ENCODE results near the gene ANKRD18B. TPM values are rescaled to one million over a fixed set of nuclear protein-coding genes. Genes with fewer than 3 reads are reported as not detected.

Gene ANKRD18B
- total and polyA plus RNA-seq, 2 of the 8 experiments (the other 6 are each of a cell fraction or from before 2014, with no cell fraction given) = 1.6 to 13.8 TPM

DNA sequence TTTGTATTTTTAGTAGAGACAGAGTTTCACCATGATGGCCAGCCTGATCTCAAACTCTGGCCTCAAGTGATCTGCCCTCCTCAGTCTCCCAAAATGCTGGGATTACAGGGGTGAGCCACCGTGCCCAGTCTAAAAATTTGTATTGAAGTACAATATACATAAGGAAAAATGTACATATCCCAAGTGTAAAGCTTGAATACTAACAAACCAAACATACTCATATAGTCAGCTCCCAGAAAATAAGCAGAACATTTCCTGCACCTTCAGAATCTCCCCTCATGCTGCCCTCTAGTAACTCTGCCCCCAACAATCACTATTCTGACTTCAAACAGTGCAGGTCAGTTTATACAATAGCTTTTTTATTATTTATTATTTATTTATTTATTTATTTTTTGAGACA is 48.7 kb upstream of the ANKRD18B start:
- Histone ChIP-seq H3K79me1 (ENCODE audit: low read depth, low read length) (peaks cover 5% of the 10 kb centered on the region; the same call in 1 of the 2 replicates), H4K8ac (ENCODE audit: extremely low read depth, insufficient read depth, low read length) (no peak overlapping the region), H3K4ac (replicated peaks; ENCODE audit: insufficient read length, low read depth, low read length) (no peak overlapping the region), H3K4me2 (ENCODE audit: insufficient read depth in 1 of 2, low read depth in 2 of 2, low read length in 2 of 2) (no peak overlapping the region; a peak in 1 of 4 replicates), H3K56ac (replicated peaks; ENCODE audit: insufficient read length, low read depth, low read length) (no peak overlapping the region), H4K20me1 (replicated peaks in 1 of 2; ENCODE audit: control insufficient read depth in 1 of 2, insufficient read depth in 2 of 2, low read length in 2 of 2) (peaks cover 1 to 3% of the 10 kb centered on the region in 2 experiments), H3K4me3 (ENCODE audit: extremely low read depth in 1 of 4, insufficient read depth in 2 of 4, low read depth in 3 of 4, low read length in 4 of 4) (no peak overlapping the region), H3K23ac (ENCODE audit: insufficient read length) (no peak overlapping the region), H3K27ac (ENCODE audit: low read depth, low read length) (no peak overlapping the region), H3K23me2 (ENCODE audit: low read depth, low read length) (peaks cover 8% of the 10 kb centered on the region; the same call in 1 of the 2 replicates), H2BK120ac (replicated peaks; ENCODE audit: low read depth, low read length) (no peak overlapping the region), H3K27me3 (replicated peaks in 1 of 4; ENCODE audit: control insufficient read depth in 3 of 4, extremely low read depth in 1 of 4, insufficient read depth in 3 of 4, low read length in 3 of 4) (no peaks in the 10 kb centered on the region), H3K9ac (replicated peaks in 1 of 4; ENCODE audit: extremely low read depth in 1 of 4, low read depth in 3 of 4, low read length in 3 of 4) (no peak overlapping the region), H2AFZ (ENCODE audit: low read length) (no peak overlapping the region), H2BK20ac (ENCODE audit: low read length) (no peak overlapping the region), H2AK5ac (ENCODE audit: low read depth, low read length) (no peak overlapping the region), H2BK15ac (ENCODE audit: low read length) (no peak overlapping the region), H2BK5ac (ENCODE audit: low read depth, low read length) (no peak overlapping the region), H3K79me2 (ENCODE audit: control insufficient read depth in 1 of 2, insufficient read depth in 2 of 2, low read length in 2 of 2) (peaks cover 7 to 21% of the 10 kb centered on the region in 2 experiments), H4K91ac (replicated peaks; ENCODE audit: insufficient read length, low read length) (no peak overlapping the region), H3K4me1 (replicated peaks in 1 of 4; ENCODE audit: control insufficient read depth in 3 of 4, insufficient read depth in 4 of 4, low read length in 3 of 4) (peaks cover 0 to 2% (median 0%) of the 10 kb centered on the region in 4 experiments; a peak in 1 of 7 replicates), H3K36me3 (ENCODE audit: control insufficient read depth in 2 of 4, insufficient read depth in 4 of 4, low read length in 3 of 4) (peaks cover 2 to 9% (median 6%) of the 10 kb centered on the region in 4 experiments; a peak in 4 of 8 replicates), H3K14ac (ENCODE audit: insufficient read length) (no peak overlapping the region), H3K18ac (ENCODE audit: extremely low read depth, low read length) (no peak overlapping the region), H4K5ac (ENCODE audit: insufficient read length, low read depth, low read length) (no peak overlapping the region), H3K9me3 (ENCODE audit: insufficient read depth in 2 of 2, low read depth in 1 of 2, low read length in 1 of 2) (no peaks in the 10 kb centered on the region), H2BK12ac (ENCODE audit: low read depth, low read length) (no peak overlapping the region)
- ChIA-PET POLR2A (ENCODE audit: partially characterized antibody) (interaction anchor here (1.0 kb wide), 1 partner anchor 17 kb away, joined by 3 read pairs; no protein-coding TSS in a partner anchor), CTCF (ENCODE audit: partially characterized antibody) (interaction anchor here (1.0 to 20.9 kb wide), 3 partner anchors 8 to 72 kb away, joined by 4 to 358 read pairs (median 18); partner anchors contain the start of gene AQP3)
- 100% methylated on average over 1 of the region's 1 CpG; no CpG with 5 or more reads in 1 of the 2 experiments for WGBS, 2 experiments (ENCODE audit: extremely low coverage in 1 of 2, insufficient coverage in 1 of 2, insufficient read length in 1 of 2, insufficient replicate concordance in 2 of 2, low coverage in 1 of 2, low lambda C conversion rate in 2 of 2, missing lambda C conversion rate in 1 of 2)
- FAIRE-seq (no peak), DNase-seq (ENCODE audit: low read depth in 1 of 2, low spot score in 2 of 2) (no peak)
- TF ChIP-seq YY1 (IDR thresholded peaks at IDR 0.05; ENCODE audit: low read depth, low read length) (no peak), ASH2L (IDR thresholded peaks at IDR 0.05; ENCODE audit: low read length) (no peak), CREB1 (IDR thresholded peaks at IDR 0.05) (no peak), NRF1 (IDR thresholded peaks at IDR 0.05; ENCODE audit: low read depth, low read length) (no peak), POU5F1 (IDR thresholded peaks at IDR 0.05; ENCODE audit: low read depth, low read length) (no peak), RNF2 (IDR thresholded peaks at IDR 0.05; ENCODE audit: borderline replicate concordance, low read depth, low read length, missing control alignments, poor library complexity, severe bottlenecking) (no peak), EZH2 (IDR thresholded peaks at IDR 0.05; ENCODE audit: low read depth, low read length, severe bottlenecking) (no peak), MAFK (IDR thresholded peaks at IDR 0.05; ENCODE audit: low read depth, low read length) (no peak), TAF1 (IDR thresholded peaks at IDR 0.05; ENCODE audit: low read depth, low read length) (no peak), HDAC6 (IDR thresholded peaks at IDR 0.05; ENCODE audit: low read depth, low read length) (no peak), KDM1A (IDR thresholded peaks at IDR 0.05; ENCODE audit: borderline replicate concordance, low read length) (no peak), SP2 (IDR thresholded peaks at IDR 0.05; ENCODE audit: low read length) (no peak)
